HG03439 (cell line): ENCODE data around the gene GALNT11.
"Not testable (repeated sequence)": the region's sequence is repeated elsewhere in the genome, so short reads cannot be mapped to it uniquely, and the experiment has no call there.

Experiments
- ATAC-seq: cut with Tn5 transposase; IDR thresholded peaks from one replicate; pipeline ENCODE4 v1.9.1; 2021; ENCODE audit warnings: mild to moderate bottlenecking, moderate library complexity; ENCODE audit not compliant: unreplicated experiment

GALNT11 gene

GRCh38 chr7:152027491-152028365, 2.3 kb downstream of the GALNT11 start:
- not testable (repeated sequence) for ATAC-seq

- ATAC-seq = not testable (repeated sequence)
Measured at GRCh38 chr7:152030059-152030458, 4.6 kb downstream of the GALNT11 start.

DNA sequence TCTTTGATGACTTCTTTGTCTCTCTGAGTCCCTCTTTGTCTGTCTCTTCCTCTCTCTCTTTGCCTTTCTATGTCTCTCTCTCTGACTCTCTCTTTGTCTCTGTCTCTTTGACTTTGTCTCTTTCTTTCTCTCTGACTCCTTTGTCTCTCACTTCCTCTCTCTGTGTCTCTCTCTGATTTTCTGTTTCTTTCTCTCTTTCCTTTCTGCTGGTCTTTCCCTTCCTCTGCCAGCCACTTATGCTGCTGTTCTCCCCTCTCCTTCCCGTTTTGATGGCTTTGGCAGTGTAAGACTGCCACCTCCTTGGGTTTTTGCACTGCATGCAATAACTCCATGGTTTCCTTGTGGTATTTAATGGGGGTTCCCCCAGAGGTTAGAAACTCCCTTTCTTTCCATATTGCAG, 5.2 kb downstream of the GALNT11 start:
- not testable (repeated sequence) for ATAC-seq

DNA sequence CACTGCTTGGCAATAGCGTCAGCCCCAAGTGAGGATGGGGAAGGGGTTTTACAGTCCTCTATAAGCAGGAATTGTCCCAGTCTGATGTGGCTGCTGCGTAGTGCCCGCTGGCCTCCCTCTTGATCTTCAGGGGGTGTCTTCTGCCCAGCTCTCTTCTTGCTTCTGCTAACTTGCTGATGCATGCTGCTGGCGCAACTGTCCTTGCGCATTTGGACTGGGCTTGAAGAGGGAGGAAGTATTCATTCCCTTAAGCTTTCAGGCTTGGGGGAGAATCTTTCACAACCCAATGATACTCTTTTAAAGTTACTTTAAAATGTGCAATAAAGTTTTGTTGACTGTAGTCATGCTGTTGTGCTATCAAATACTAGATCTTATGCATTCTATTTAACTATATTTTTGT, 10.3 kb downstream of the GALNT11 start:
- no peak for ATAC-seq

- ATAC-seq = not testable (repeated sequence)
Measured at GRCh38 chr7:152038410-152038809, 12.9 kb downstream of the GALNT11 start.

DNA sequence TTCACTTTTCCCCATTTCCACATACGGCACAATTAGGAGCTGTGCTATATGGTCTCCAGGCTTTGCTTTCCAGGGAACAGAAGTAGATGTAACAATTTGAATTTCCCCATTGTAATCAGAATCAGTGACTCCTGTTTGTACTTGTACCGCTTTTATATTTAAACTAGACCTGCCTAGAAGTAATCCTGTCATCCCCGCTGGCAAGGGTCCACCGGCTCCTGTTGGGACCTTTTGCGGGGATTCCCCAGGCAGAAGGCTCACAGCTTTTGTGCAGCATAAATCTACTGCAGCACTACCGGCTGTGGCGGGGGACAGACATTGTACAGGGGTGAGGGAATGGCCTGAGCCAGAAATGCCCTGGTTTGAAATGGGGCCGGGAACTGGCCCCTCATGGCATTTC, 17.6 kb downstream of the GALNT11 start:
- ATAC-seq = not testable (repeated sequence)

DNA sequence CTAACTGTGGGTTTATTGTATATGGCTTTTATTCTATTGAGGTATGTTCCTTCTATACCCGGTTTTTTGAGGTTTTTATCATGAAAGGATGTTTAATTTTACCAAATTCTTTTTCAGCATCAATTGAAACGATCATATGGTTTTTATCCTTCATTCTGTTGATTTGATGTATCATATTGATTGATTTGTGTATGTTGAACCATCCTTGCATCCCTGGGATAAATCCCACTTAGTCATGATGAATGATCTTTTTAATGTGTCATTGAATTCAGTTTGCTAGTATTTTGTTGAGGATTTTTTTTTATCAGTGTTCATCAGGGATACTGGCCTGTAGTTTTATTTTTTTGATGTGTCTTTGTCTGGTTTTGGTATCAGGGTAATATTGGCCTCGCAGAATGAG, 19.4 kb downstream of the GALNT11 start:
- not testable (repeated sequence) for ATAC-seq

DNA sequence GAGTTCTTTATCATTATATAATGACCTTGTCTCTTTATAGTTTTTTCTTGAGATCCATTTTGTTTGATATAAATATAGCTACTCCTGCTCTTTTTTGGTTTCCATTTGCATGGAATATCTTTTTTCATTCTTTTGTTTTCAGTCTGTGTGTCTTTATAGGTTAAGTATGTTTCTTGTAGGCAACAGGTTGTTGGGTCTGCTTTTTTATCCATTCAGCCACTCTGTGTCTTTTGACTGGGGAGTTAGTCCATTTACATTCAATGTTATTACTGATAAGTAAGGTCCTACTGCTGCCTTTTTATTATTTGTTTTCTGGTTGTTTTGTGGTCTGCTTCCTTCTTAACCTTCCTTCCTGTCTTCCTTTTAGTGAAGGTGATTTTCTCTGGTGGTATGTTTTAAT, 21.1 kb downstream of the GALNT11 start:
- no peak for ATAC-seq

GRCh38 chr7:152048051-152048450, 22.6 kb downstream of the GALNT11 start:
- no peak for ATAC-seq

DNA sequence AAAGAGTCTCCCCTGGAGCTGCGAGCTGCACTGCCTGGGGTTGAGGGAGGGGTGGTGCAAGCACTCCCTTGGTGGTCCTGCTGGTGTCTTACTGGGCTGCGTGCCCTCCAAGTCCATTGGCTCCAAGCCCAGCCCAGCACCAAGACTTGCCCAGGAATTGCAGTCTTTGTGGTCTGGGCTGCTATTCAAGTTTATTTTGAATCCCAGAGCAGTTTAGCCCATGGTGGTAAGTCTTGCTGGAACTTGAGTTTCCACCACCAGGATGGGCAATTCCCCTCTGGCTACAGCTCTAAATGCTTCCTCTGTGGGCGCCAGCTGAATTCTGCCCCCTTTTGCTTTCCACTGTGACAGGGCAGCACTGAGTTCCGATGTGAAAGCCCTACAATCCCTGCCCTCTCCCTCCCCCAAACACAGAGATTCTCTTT, 25.1 kb downstream of the GALNT11 start:
- ATAC-seq = no peak

DNA sequence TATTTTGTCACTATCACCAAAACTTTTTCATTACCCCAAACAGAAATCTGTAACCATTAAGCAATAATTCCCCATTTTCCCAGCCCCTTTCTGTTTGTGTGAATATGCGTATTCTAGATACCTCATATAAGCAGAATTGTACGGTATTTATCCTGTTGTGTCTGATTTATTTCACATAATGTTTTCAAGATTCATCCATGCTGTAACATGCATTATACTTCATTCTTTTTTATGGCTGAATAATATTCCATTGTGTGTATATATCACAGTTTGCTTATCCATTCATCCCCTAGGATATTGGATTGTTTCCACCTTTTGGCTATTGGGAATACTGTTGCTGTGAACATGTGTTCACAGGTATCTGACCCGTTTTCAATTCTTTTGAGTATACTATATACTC, 26.5 kb downstream of the GALNT11 start:
- ATAC-seq = no peak

GRCh38 chr7:152052771-152053170, 27.3 kb downstream of the GALNT11 start:
- no peak for ATAC-seq

- no peak for ATAC-seq
Measured at GRCh38 chr7:152054367-152055230, 29.1 kb downstream of the GALNT11 start.

DNA sequence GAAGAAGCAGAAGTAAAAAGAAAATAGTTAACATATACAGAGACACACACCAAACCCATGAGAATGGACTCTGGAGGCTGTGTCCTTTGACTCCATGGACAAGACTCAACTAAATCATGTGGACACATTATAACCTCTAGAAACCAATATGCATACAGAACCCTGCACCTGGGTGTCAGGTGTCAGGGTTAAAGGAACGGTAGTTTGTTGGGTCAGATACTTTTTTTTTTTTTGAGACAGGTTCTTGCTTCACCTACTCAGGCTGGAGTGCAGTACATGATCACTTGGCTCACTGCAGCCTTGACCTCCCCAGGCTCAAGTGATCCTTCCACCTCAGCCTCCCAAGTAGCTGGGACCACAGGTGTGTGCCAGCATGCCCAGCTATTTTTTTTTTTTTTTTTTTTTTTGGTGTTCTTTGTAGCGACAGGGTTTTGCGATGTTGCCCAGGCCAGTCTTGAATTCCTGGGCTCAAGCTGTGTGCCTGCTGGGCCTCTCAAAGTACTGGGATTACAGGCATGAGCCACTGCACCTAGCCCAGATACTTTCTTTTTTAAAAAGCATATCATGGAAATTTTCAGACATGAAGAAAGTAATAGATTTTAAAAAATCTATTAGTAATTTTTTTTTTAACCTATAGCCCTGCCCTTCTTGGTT, 31.3 kb downstream of the GALNT11 start:
- ATAC-seq = no peak

GRCh38 chr7:152059311-152059710, 33.8 kb downstream of the GALNT11 start:
- no peak for ATAC-seq

- not testable (repeated sequence) for ATAC-seq
Measured at GRCh38 chr7:152061086-152061485, 35.6 kb downstream of the GALNT11 start.

GRCh38 chr7:152063192-152063591, 37.7 kb downstream of the GALNT11 start:
- ATAC-seq = not testable (repeated sequence)

GRCh38 chr7:152063821-152064220, 38.3 kb downstream of the GALNT11 start:
- ATAC-seq = not testable (repeated sequence)

DNA sequence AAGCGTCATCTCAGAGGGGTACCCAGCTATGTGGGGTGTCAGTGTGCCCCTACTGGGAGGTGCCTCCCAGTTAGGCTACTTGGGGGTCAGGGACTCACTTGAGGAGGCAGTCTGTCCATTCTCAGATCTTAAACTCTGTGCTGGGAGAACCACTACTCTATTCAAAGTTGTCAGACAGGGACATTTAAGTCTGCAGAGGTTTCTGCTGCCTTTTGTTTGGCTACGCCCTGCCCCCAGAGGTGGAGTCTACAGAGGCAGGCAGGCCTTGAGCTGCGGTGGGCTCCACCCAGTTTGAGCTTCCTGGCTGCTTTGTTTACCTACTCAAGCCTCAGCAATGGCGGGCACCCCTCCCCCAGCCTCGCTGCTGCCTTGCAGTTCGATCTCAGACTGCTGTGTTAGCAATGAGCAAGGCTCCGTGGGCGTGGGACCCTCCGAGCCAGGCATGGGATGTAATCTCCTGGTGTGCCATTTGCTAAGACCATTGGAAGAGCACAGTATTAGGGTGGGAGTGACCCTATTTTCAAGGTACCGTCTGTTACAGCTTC, 40.4 kb downstream of the GALNT11 start:
- ATAC-seq = not testable (repeated sequence)

GRCh38 chr7:152072421-152072820, 46.9 kb downstream of the GALNT11 start:
- no peak for ATAC-seq

DNA sequence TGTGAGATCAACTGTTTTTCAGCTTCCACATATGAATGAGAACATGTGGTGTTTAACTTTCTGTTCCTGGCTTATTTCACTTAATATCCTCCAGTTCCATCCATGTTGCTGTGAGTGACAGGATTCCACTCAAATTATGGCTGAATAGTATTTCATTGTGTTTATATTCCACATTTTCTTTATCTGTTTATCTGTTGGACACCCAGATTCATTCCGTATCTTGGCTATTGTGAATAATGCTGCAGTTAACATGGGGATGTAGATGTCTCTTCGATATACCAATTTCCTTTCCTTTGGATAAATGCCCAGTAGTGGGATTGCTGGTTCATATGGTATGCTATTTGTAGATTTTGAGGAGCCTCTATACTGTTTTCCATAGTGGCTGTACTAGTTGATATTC, 47.9 kb downstream of the GALNT11 start:
- no peak for ATAC-seq
